Measurements from ENCODE around the gene EIF5.

DNA sequence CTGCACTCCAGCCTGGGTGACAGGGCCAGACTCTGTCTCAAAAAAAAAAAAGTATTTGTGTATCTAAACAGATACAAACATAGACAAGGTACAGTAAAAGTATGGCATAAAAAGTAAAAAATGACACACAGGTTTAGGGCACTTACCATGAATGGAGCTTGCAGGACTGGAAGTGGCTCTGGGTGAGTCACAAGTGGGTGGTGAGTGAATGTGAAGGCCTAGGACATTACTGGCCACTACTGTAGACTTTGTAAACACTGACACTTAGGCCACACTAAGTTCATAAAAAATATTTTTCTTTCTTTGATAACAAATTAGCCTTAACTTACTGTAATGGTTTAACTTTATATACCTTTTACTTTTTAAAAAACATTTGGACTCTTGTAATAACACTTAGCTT is 38.0 kb upstream of the EIF5 start:
- TF ChIP-seq, protein P1, sequence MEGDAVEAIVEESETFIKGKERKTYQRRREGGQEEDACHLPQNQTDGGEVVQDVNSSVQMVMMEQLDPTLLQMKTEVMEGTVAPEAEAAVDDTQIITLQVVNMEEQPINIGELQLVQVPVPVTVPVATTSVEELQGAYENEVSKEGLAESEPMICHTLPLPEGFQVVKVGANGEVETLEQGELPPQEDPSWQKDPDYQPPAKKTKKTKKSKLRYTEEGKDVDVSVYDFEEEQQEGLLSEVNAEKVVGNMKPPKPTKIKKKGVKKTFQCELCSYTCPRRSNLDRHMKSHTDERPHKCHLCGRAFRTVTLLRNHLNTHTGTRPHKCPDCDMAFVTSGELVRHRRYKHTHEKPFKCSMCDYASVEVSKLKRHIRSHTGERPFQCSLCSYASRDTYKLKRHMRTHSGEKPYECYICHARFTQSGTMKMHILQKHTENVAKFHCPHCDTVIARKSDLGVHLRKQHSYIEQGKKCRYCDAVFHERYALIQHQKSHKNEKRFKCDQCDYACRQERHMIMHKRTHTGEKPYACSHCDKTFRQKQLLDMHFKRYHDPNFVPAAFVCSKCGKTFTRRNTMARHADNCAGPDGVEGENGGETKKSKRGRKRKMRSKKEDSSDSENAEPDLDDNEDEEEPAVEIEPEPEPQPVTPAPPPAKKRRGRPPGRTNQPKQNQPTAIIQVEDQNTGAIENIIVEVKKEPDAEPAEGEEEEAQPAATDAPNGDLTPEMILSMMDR (IDR thresholded peaks at IDR 0.05) = no peak
- TF ChIP-seq ZFX (IDR thresholded peaks at IDR 0.05; ENCODE audit: borderline replicate concordance) = no peak
